MCF 10A (cell line): ENCODE measurements around the gene PCDHGA6. TPM values are rescaled to one million over a fixed set of nuclear protein-coding genes. Genes with fewer than 3 reads are reported as not detected.
"Not testable (repeated sequence)": the region's sequence is repeated elsewhere in the genome, so short reads cannot be mapped to it uniquely, and the experiment has no call there.

Experiments
- BruUV-seq: library from RNA; stranded (reverse); fragments of 400-500 nt; replicated peaks from 2 replicates; lab custom pipeline; 2021; lab: Mats Ljungman, UMichigan
- CTCF ChIA-PET: fragments of 300-600 bp; sonication (Branson Sonifier 250); formaldehyde crosslinking; extraction: SDS; loops from one replicate; lab custom pipeline; 2021; ENCODE audit warnings: antibody characterized with exemption, inconsistent platforms; lab: Yijun Ruan, JAX
- POLR2A ChIA-PET: fragments of 300-600, 350-650 bp; sonication (Branson Sonifier 250); formaldehyde crosslinking; extraction: SDS; loops from one replicate; lab custom pipeline; 2020; ENCODE audit warnings: antibody characterized with exemption, inconsistent platforms; lab: Yijun Ruan, JAX
- DNase-seq: peaks from one replicate; pipeline ENCODE4 v3.0.0-alpha.2; 2018; ENCODE audit not compliant: unreplicated experiment
- H3K27ac Mint-ChIP-seq: one replicate; pipeline ENCODE4 v1.8.0; 2022; ENCODE audit warnings: mild to moderate bottlenecking, low read depth, mixed read lengths; ENCODE audit not compliant: unreplicated experiment
- H3K27me3 Mint-ChIP-seq: one replicate; pipeline ENCODE4 v1.8.0; 2022; ENCODE audit warnings: mixed read lengths; ENCODE audit not compliant: insufficient read depth, unreplicated experiment
- H3K36me3 Mint-ChIP-seq: one replicate; pipeline ENCODE4 v1.8.0; 2022; ENCODE audit warnings: mild to moderate bottlenecking, moderate library complexity, mixed read lengths; ENCODE audit not compliant: insufficient read depth, unreplicated experiment
- H3K4me1 Mint-ChIP-seq: one replicate; pipeline ENCODE4 v1.8.0; 2022; ENCODE audit warnings: mixed read lengths; ENCODE audit not compliant: insufficient read depth, unreplicated experiment
- H3K4me3 Mint-ChIP-seq: one replicate; pipeline ENCODE4 v1.8.0; 2022; ENCODE audit warnings: mild to moderate bottlenecking, moderate library complexity, mixed read lengths; ENCODE audit not compliant: unreplicated experiment
- H3K9me3 Mint-ChIP-seq: one replicate; pipeline ENCODE4 v1.8.0; 2022; ENCODE audit warnings: mixed read lengths; ENCODE audit not compliant: unreplicated experiment
- intact Hi-C: fragments of 100-400 bp; cut with micrococcal nuclease; formaldehyde crosslinking; loops from 2 replicates; pipeline ENCODE4 v1.14.1; 2022
- total RNA-seq: library from RNA; stranded (reverse); gene quantifications from 2 replicates; pipeline ENCODE4 v1.2.3, GENCODE V29; 2022
- TF ChIP-seq, protein P1 (sequence below): fragments of 200-600 bp; IDR thresholded peaks from one replicate; pipeline ENCODE4 v1.8.0; 2022; ENCODE audit warnings: antibody characterized with exemption, mild to moderate bottlenecking; ENCODE audit not compliant: unreplicated experiment

Gene PCDHGA6
- total RNA-seq, 1 experiment from 2014 or later: 0.44 TPM

DNA sequence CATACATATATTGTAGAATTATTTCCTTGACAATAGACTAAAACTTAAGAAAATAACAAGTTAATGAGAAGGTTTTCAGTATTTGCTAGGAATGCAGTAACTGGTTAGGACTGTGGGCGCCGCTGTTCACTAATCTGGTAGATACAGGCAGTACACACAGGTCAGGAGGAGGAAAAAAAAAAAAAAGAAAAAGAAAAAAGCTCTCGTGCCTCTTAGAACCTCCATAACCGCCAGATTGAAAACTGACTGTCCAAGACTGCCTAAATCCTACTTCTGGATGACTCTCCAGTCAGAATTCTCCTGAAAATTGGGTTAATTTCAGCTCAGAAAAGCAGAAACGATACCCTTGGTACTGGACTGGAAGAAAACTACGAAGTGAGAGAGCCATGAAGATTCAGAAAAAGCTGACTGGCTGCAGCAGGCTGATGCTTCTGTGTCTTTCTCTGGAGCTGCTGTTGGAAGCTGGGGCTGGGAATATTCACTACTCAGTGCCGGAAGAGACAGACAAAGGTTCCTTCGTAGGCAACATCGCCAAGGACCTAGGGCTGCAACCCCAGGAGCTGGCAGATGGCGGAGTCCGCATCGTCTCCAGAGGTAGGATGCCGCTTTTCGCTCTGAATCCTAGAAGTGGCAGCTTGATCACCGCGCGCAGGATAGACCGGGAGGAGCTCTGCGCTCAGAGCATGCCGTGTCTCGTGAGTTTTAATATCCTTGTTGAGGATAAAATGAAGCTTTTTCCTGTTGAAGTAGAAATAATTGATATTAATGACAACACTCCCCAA is 43.2 kb upstream of the PCDHGA6 start, which contains the start of gene PCDHGA1:
Gene PCDHGA1 (plus strand): TSS at position 216 of the 782 bp plus-strand sequence.
- Mint-ChIP-seq H3K36me3 (no peaks in the 10 kb centered on the region), H3K4me1 (no peaks in the 10 kb centered on the region), H3K4me3 (peak within 1 kb of the TSS; percentile 58), H3K27me3 (no peaks in the 10 kb centered on the region), H3K9me3 (peaks cover 7% of the 10 kb centered on the region), H3K27ac (no peak within 1 kb of the TSS)
- BruUV-seq: no TSS peak
- TF ChIP-seq, protein P1, sequence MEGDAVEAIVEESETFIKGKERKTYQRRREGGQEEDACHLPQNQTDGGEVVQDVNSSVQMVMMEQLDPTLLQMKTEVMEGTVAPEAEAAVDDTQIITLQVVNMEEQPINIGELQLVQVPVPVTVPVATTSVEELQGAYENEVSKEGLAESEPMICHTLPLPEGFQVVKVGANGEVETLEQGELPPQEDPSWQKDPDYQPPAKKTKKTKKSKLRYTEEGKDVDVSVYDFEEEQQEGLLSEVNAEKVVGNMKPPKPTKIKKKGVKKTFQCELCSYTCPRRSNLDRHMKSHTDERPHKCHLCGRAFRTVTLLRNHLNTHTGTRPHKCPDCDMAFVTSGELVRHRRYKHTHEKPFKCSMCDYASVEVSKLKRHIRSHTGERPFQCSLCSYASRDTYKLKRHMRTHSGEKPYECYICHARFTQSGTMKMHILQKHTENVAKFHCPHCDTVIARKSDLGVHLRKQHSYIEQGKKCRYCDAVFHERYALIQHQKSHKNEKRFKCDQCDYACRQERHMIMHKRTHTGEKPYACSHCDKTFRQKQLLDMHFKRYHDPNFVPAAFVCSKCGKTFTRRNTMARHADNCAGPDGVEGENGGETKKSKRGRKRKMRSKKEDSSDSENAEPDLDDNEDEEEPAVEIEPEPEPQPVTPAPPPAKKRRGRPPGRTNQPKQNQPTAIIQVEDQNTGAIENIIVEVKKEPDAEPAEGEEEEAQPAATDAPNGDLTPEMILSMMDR: peak; percentile 47
- ChIA-PET CTCF (interaction anchor here (0.6 to 3.9 kb wide), 13 partner anchors 8 to 247 kb away, joined by 3 to 31 read pairs (median 5); partner anchors contain the start of genes PCDHB14 and TAF7), POLR2A (interaction anchor here (3.3 kb wide), 1 partner anchor 10 kb away, joined by 21 read pairs; the partner anchor contains the start of gene TAF7)
- intact Hi-C loops: no loop called here
- DNase-seq: peak; percentile 60

DNA sequence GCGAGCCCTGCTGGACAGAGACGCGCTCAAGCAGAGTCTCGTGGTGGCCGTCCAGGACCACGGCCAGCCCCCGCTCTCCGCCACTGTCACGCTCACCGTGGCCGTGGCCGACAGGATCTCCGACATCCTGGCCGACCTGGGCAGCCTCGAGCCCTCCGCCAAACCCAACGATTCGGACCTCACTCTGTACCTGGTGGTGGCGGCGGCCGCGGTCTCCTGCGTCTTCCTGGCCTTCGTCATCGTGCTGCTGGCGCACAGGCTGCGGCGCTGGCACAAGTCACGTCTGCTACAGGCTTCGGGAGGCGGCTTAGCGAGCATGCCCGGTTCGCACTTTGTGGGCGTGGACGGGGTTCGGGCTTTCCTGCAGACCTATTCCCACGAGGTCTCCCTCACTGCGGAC is 41.1 kb upstream of the PCDHGA6 start:
- intact Hi-C loops, H3K27me3 Mint-ChIP-seq, H3K36me3 Mint-ChIP-seq, H3K4me1 Mint-ChIP-seq, H3K4me3 Mint-ChIP-seq, BruUV-seq, H3K27ac Mint-ChIP-seq, DNase-seq: not testable (repeated sequence)
- CTCF ChIA-PET: interaction anchor here (3.5 kb wide), 1 partner anchor 13 kb away, joined by 18 read pairs; the partner anchor contains the start of gene TAF7
- POLR2A ChIA-PET: interaction anchor here (0.7 to 0.8 kb wide), 2 partner anchors 8 to 12 kb away, joined by 3 to 5 read pairs; partner anchors contain the start of gene TAF7
- H3K9me3 Mint-ChIP-seq: peaks cover 14% of the 10 kb centered on the region

DNA sequence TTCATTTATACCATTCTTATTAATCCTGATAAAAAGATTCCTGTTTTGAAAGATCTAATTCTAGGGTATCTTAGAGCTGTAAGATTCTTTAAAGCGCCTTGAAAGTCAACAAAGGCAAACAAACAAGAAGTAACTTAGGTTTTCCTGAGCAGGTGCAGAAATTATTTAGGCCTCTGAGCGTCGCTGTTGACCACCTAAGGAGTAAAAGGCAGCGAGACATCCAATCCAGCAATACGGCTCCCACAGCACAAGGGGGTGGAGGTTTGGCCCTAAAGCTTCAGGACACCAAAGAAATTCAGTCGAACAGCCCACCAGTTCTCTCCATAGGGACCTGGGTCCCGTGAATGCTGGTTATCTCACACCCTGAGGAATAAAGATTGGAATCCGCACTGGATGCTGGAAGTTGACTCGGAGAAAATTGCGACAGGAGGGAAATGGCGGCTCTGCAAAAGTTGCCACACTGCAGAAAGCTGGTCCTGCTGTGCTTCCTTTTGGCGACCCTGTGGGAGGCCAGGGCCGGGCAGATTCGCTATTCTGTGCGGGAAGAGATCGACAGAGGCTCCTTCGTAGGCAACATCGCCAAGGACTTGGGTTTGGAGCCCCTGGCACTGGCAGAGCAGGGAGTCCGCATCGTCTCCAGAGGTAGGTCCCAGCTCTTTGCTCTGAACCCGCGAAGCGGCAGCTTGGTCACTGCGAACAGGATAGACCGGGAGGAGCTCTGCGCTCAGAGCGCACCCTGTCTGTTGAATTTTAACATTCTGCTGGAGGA is 35.0 kb upstream of the PCDHGA6 start, which contains the start of gene PCDHGA2:
Gene PCDHGA2 (plus strand): TSS at position 223 of the 769 bp plus-strand sequence.
- H3K9me3 Mint-ChIP-seq: peaks cover 57% of the 10 kb centered on the region
- TF ChIP-seq, protein P1: peak; percentile 30
- H3K4me1 Mint-ChIP-seq: no peaks in the 10 kb centered on the region
- peak; percentile 34 for DNase-seq
- H3K27me3 Mint-ChIP-seq: no peaks in the 10 kb centered on the region
- H3K27ac Mint-ChIP-seq: no peak within 1 kb of the TSS
- BruUV-seq: no TSS peak
- ChIA-PET CTCF (interaction anchor here (0.6 to 1.4 kb wide), 8 partner anchors 8 to 377 kb away, joined by 3 to 8 read pairs (median 4); partner anchors contain the start of genes PCDHB10 and TAF7), POLR2A (interaction anchor here (0.9 kb wide), 1 partner anchor 18 kb away, joined by 3 read pairs; the partner anchor contains the start of gene TAF7)
- intact Hi-C loops: no loop called here
- H3K4me3 Mint-ChIP-seq: peak within 1 kb of the TSS; percentile 30
- H3K36me3 Mint-ChIP-seq: peaks cover 4% of the 10 kb centered on the region

DNA sequence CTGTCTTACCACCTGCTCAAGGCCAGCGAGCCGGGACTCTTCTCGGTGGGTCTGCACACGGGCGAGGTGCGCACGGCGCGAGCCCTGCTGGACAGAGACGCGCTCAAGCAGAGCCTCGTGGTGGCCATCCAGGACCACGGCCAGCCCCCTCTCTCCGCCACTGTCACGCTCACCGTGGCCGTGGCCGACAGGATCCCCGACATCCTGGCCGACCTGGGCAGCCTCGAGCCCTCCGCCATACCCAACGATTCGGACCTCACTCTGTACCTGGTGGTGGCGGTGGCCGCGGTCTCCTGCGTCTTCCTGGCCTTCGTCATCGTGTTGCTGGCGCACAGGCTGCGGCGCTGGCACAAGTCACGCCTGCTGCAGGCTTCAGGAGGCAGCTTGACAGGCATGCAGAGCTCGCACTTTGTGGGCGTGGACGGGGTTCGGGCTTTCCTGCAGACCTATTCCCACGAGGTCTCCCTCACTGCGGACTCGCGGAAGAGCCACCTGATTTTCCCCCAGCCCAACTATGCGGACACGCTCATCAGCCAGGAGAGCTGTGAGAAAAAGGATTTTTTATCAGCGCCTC is 32.8 kb upstream of the PCDHGA6 start:
- H3K27me3 Mint-ChIP-seq, H3K4me3 Mint-ChIP-seq, DNase-seq, H3K27ac Mint-ChIP-seq, H3K4me1 Mint-ChIP-seq, intact Hi-C loops, CTCF ChIA-PET, BruUV-seq, H3K36me3 Mint-ChIP-seq: not testable (repeated sequence)
- POLR2A ChIA-PET: interaction anchor here (0.9 kb wide), 1 partner anchor 182 kb away, joined by 3 read pairs; no protein-coding TSS in a partner anchor
- peaks cover 59% of the 10 kb centered on the region for H3K9me3 Mint-ChIP-seq
